Sigmoid colon (tissue), 7 donors: ENCODE data around the gene MIA2. TPM values are rescaled to one million over a fixed set of nuclear protein-coding genes. Genes with fewer than 3 reads are reported as not detected.

Source experiments
- DNase-seq: peaks from one replicate; pipeline ENCODE4 v3.0.0-alpha.2; 2019
- H3K27ac ChIP-seq, 4 donors: fragments of 200-600 bp; sonication (generic); one replicate each; pipeline ENCODE4 v1.5.1; 2016 to 2019; ENCODE audit warnings: mild to moderate bottlenecking in 1 of 4
- H3K27me3 ChIP-seq, 3 donors: fragments of 200-600 bp; sonication (generic); one replicate each; pipeline ENCODE4 v1.5.1; 2019; ENCODE audit warnings: mild to moderate bottlenecking in 1 of 3
- H3K36me3 ChIP-seq, 4 donors: fragments of 200-600 bp; sonication (generic); one replicate each; pipeline ENCODE4 v1.5.1; 2016 to 2019
- H3K4me1 ChIP-seq, 4 donors: fragments of 200-600 bp; sonication (generic); one replicate each; pipeline ENCODE4 v1.5.1; 2017 to 2019
- H3K4me3 ChIP-seq, 4 donors: fragments of 200-600 bp; sonication (generic); one replicate each; pipeline ENCODE4 v1.5.1; 2017 to 2019; ENCODE audit warnings: mild to moderate bottlenecking in 2 of 4, moderate library complexity in 1 of 4
- H3K9me3 ChIP-seq, 4 donors: fragments of 200-600 bp in 3 of 4; sonication (generic) in 3 of 4; one replicate each; pipeline versions ENCODE4 v1.5.1 to v1.6.1; 2013 to 2019
- EP300 ChIP-seq, 4 donors: sonication (generic); formaldehyde crosslinking; IDR thresholded peaks; one replicate each; pipeline ENCODE4 v1.6.1; 2017; ENCODE audit warnings: antibody characterized with exemption in 4 of 4
- POLR2A ChIP-seq, 2 donors: fragments of 450-650 bp; IDR thresholded peaks; one replicate each; pipeline ENCODE4 v1.6.1; 2016; ENCODE audit warnings: antibody characterized with exemption in 2 of 2, mild to moderate bottlenecking in 2 of 2, moderate library complexity in 2 of 2
- POLR2AphosphoS5 ChIP-seq, 4 donors: sonication (generic); formaldehyde crosslinking; IDR thresholded peaks; one replicate each; pipeline ENCODE4 v1.6.1; 2017; ENCODE audit warnings: antibody characterized with exemption in 4 of 4
- WGBS, 2 donors: extraction: QIAGEN DNeasy Blood & Tissue Kit; methylation state at CpG; one replicate each; pipeline ENCODE4 v1.1.7; 2013; 5-methylcytosine and 5-hydroxymethylcytosine counted together
- intact Hi-C: fragments of 100-400 bp; cut with DNase I; formaldehyde crosslinking; loops from one replicate; pipeline ENCODE4 v1.15.1; 2023
- polyA plus RNA-seq, 3 donors: library from polyadenylated mRNA; stranded (reverse); fragments of 200-250 nt; gene quantifications; one replicate each; pipeline ENCODE4 v1.2.3, GENCODE V29; 2013
- total RNA-seq, 4 donors: library from RNA; depleted of rRNA; stranded (reverse); fragments of >200 nt; gene quantifications; one replicate each; pipeline ENCODE4 v1.1.0, GENCODE V29; 2016
- TF ChIP-seq, protein P1 (sequence below), 4 experiments: fragments of 450-650 bp in 3 of 4; fragments of 200-600 bp in 1 of 4; IDR thresholded peaks; one replicate each; pipeline ENCODE4 v1.5.1; 2016 to 2019; ENCODE audit warnings: antibody characterized with exemption in 4 of 4, mild to moderate bottlenecking in 3 of 4, moderate library complexity in 2 of 4
- donor health status: healthy with polysubstance abuse.
- donor health status: Bipolar disorder and iron deficiency.
- donor health status: healthy.

The MIA2 gene
- total and polyA plus RNA-seq, 7 donors: 12.8 to 33.9 (median 18.1) TPM

GRCh38 chr14:39423793-39424192, 190.1 kb downstream of the MIA2 start:
- TF ChIP-seq POLR2A (IDR thresholded peaks at IDR 0.05) (no peak), EP300 (IDR thresholded peaks at IDR 0.05) (no peak), POLR2AphosphoS5 (IDR thresholded peaks at IDR 0.05) (no peak)
- TF ChIP-seq, protein P1, sequence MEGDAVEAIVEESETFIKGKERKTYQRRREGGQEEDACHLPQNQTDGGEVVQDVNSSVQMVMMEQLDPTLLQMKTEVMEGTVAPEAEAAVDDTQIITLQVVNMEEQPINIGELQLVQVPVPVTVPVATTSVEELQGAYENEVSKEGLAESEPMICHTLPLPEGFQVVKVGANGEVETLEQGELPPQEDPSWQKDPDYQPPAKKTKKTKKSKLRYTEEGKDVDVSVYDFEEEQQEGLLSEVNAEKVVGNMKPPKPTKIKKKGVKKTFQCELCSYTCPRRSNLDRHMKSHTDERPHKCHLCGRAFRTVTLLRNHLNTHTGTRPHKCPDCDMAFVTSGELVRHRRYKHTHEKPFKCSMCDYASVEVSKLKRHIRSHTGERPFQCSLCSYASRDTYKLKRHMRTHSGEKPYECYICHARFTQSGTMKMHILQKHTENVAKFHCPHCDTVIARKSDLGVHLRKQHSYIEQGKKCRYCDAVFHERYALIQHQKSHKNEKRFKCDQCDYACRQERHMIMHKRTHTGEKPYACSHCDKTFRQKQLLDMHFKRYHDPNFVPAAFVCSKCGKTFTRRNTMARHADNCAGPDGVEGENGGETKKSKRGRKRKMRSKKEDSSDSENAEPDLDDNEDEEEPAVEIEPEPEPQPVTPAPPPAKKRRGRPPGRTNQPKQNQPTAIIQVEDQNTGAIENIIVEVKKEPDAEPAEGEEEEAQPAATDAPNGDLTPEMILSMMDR (IDR thresholded peaks at IDR 0.05): no peak
- WGBS, 2 donors: 84 to 90% methylated on average over 3 of the region's 3 CpGs
- H3K27ac ChIP-seq: no peak overlapping the region
- intact Hi-C loops: no loop called here
- no peak overlapping the region for H3K4me3 ChIP-seq
- peaks cover 0 to 47% (median 19%) of the 10 kb centered on the region in 4 donors for H3K4me1 ChIP-seq
- H3K27me3 ChIP-seq: no peaks in the 10 kb centered on the region
- DNase-seq: no peak
- no peaks in the 10 kb centered on the region for H3K9me3 ChIP-seq
- no peaks in the 10 kb centered on the region for H3K36me3 ChIP-seq

DNA sequence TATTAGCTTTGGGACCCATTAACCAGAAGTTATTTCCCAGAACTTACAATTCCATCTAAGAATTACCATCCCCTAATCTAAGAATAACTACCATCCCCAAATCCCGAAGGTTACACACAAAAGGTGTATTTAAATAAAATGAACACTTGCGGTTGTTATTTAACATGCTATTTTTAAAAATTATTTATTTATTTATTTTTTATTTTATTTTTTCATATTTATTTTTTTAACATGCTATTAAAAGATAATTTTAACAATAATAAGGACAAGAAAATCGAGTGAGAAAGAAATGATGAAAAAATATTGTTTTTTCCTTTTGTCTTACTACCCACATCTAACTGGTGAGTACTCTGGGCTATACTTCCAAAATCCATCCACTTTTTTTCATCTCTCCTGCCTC, 192.2 kb downstream of the MIA2 start:
- H3K27ac ChIP-seq: no peak overlapping the region
- no peaks in the 10 kb centered on the region for H3K9me3 ChIP-seq
- TF ChIP-seq POLR2A (IDR thresholded peaks at IDR 0.05) (no peak), EP300 (IDR thresholded peaks at IDR 0.05) (no peak), POLR2AphosphoS5 (IDR thresholded peaks at IDR 0.05) (no peak)
- TF ChIP-seq, protein P1 (IDR thresholded peaks at IDR 0.05): no peak
- no peak overlapping the region for H3K4me3 ChIP-seq
- no peak for DNase-seq
- peaks cover 0 to 57% (median 38%) of the 10 kb centered on the region in 4 donors for H3K4me1 ChIP-seq
- no peaks in the 10 kb centered on the region for H3K36me3 ChIP-seq
- 83 to 95% methylated on average over 3 of the region's 3 CpGs for WGBS, 2 donors
- intact Hi-C loops: no loop called here
- H3K27me3 ChIP-seq: no peaks in the 10 kb centered on the region

DNA sequence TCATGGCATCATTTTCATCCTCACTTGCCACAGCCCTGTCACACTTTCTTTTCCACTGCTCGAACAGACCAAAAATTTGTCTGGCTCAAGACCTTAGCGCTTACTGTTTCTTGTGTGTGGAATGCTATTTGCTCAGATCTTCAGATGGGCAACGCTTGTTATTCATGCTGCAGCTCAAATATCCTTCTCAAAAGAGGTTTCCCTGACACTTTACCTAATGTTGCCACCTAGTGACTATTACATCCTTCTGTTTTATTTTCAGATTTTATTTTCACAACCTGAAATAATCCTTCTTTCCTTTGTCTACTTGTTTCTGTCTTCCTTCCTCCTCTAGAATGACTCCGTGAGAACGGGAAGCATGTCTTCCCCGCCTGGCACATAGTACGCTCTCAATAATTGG, 192.9 kb downstream of the MIA2 start:
- peaks cover 0 to 59% (median 40%) of the 10 kb centered on the region in 4 donors for H3K4me1 ChIP-seq
- no peak for TF ChIP-seq EP300 (IDR thresholded peaks at IDR 0.05)
- TF ChIP-seq, protein P1 (IDR thresholded peaks at IDR 0.05): no peak
- TF ChIP-seq POLR2A (IDR thresholded peaks at IDR 0.05): no peak
- TF ChIP-seq POLR2AphosphoS5 (IDR thresholded peaks at IDR 0.05): no peak
- 55 to 73% methylated on average over 7 of the region's 7 CpGs for WGBS, 2 donors
- intact Hi-C loops: no loop called here
- H3K27ac ChIP-seq: no peak overlapping the region
- no peaks in the 10 kb centered on the region for H3K9me3 ChIP-seq
- H3K36me3 ChIP-seq: no peaks in the 10 kb centered on the region
- no peak for DNase-seq
- H3K27me3 ChIP-seq: no peaks in the 10 kb centered on the region
- H3K4me3 ChIP-seq: no peak overlapping the region

- Histone ChIP-seq H3K4me1 (peaks cover 0 to 52% (median 39%) of the 10 kb centered on the region in 4 donors), H3K36me3 (no peaks in the 10 kb centered on the region), H3K4me3 (no peak overlapping the region), H3K9me3 (no peaks in the 10 kb centered on the region), H3K27ac (no peak overlapping the region), H3K27me3 (no peaks in the 10 kb centered on the region)
- intact Hi-C loops: no loop called here
- DNase-seq: no peak
- TF ChIP-seq EP300 (IDR thresholded peaks at IDR 0.05): no peak
- no peak for TF ChIP-seq POLR2A (IDR thresholded peaks at IDR 0.05)
- no peak for TF ChIP-seq POLR2AphosphoS5 (IDR thresholded peaks at IDR 0.05)
- TF ChIP-seq, protein P1 (IDR thresholded peaks at IDR 0.05): no peak
- 93 to 94% methylated on average over 8 of the region's 8 CpGs for WGBS, 2 donors
Observed at GRCh38 chr14:39428118-39428517, 194.4 kb downstream of the MIA2 start.
